Measurements from ENCODE around the gene TBC1D22A.

Gene TBC1D22A

DNA sequence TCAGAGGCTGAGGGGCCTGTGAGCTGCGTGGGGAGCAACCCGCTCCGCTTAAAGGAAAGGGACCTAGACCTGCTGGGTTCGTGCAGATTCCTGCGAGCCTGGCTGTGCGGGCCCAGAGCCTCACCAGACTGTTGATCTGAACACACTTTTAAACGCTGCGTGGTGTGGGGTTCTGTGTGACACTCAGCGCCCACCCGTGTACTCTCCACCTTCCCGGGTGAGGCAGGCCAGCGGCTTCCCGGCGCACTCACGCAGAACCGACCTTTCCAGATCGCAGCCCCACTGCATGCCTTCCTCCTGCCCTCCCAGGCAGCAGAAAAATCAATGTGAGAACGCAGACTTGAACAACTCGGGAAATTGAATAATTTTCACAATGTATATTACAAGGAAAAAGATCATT is 388.6 kb downstream of the TBC1D22A start:
- no peak for TF ChIP-seq JUND (IDR thresholded peaks at IDR 0.05; ENCODE audit: low read depth)
- in situ Hi-C loops (cut with HindIII; ENCODE audit: low pct_unique_long_range_greater_than_20kb, low sequenced_read_pairs), result no loop called here
- DNase-seq (ENCODE audit: low read depth in 1 of 2, low spot score in 1 of 2), result no peak

DNA sequence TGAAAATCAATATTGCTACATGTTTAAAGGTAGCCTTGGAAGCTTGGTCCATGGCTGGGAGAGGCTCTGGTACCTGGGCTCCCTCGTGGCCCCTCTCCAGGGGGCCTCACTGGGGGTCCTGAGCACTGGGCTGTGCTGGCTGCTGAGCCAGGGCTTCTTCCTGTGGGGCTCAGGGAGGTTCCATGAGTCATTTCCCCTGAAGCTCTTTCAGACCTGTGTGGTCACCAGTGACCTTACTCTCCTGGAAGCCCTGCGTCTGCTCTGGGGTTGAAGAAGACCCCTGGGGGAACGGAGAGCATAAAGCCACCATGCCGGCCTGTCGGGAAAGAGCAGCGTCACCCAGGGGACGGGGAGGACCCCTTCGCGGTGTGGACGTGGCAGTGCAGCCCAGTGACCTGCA is 389.0 kb downstream of the TBC1D22A start:
- no peak for DNase-seq (ENCODE audit: low read depth in 1 of 2, low spot score in 1 of 2)
- in situ Hi-C loops (cut with HindIII; ENCODE audit: low pct_unique_long_range_greater_than_20kb, low sequenced_read_pairs), result no loop called here
- TF ChIP-seq JUND (IDR thresholded peaks at IDR 0.05; ENCODE audit: low read depth), result no peak

GRCh38 chr22:47152236-47152635 is 389.8 kb downstream of the TBC1D22A start:
- TF ChIP-seq JUND (IDR thresholded peaks at IDR 0.05; ENCODE audit: low read depth), result no peak
- in situ Hi-C loops (cut with HindIII; ENCODE audit: low pct_unique_long_range_greater_than_20kb, low sequenced_read_pairs), result no loop called here
- no peak for DNase-seq (ENCODE audit: low read depth in 1 of 2, low spot score in 1 of 2)

GRCh38 chr22:47152938-47153337 is 390.5 kb downstream of the TBC1D22A start:
- no peak for DNase-seq (ENCODE audit: low read depth in 1 of 2, low spot score in 1 of 2)
- no peak for TF ChIP-seq JUND (IDR thresholded peaks at IDR 0.05; ENCODE audit: low read depth)
- in situ Hi-C loops (cut with HindIII; ENCODE audit: low pct_unique_long_range_greater_than_20kb, low sequenced_read_pairs), result no loop called here

- DNase-seq (ENCODE audit: low read depth in 1 of 2, low spot score in 1 of 2), result no peak
- in situ Hi-C loops (cut with HindIII; ENCODE audit: low pct_unique_long_range_greater_than_20kb, low sequenced_read_pairs), result no loop called here
Observed at GRCh38 chr22:47153854-47154525, 391.5 kb downstream of the TBC1D22A start.

DNA sequence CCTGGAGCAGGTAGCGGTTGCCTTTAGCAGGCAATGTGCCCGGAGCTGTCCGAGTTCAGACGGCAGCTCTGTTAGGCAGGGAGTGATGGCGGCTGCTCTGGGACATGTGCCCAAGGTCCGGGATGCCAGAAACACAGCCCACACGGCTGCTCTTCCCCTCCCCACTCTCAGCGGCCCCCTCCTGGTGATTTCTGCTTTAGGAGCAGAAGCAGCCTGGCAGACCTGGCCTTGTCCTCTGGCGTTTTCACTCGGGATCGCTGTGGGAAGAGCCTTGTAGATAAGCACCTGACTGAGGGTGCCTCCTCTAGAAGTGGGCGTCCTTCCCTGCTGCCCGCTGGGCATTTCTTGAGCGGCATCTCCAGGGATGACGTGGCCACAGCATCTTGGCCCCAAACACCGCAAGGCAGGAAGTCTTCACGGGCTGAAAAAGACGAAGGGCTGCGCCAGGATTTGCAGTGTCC is 392.2 kb downstream of the TBC1D22A start:
- in situ Hi-C loops (cut with HindIII; ENCODE audit: low pct_unique_long_range_greater_than_20kb, low sequenced_read_pairs), result no loop called here
- no peak for DNase-seq (ENCODE audit: low read depth in 1 of 2, low spot score in 1 of 2)
- TF ChIP-seq JUND (IDR thresholded peaks at IDR 0.05; ENCODE audit: low read depth), result no peak

More at GRCh38 chr22:47153854-47154525, 391.5 kb downstream of the TBC1D22A start:
- no peak for TF ChIP-seq JUND (IDR thresholded peaks at IDR 0.05; ENCODE audit: low read depth)

GRCh38 chr22:47155131-47155885 is 392.9 kb downstream of the TBC1D22A start:
- DNase-seq (ENCODE audit: low read depth in 1 of 2, low spot score in 1 of 2), result no peak
- in situ Hi-C loops (cut with HindIII; ENCODE audit: low pct_unique_long_range_greater_than_20kb, low sequenced_read_pairs), result no loop called here
- TF ChIP-seq JUND (IDR thresholded peaks at IDR 0.05; ENCODE audit: low read depth), result no peak

- in situ Hi-C loops (cut with HindIII; ENCODE audit: low pct_unique_long_range_greater_than_20kb, low sequenced_read_pairs), result no loop called here
- no peak for DNase-seq (ENCODE audit: low read depth in 1 of 2, low spot score in 1 of 2)
- TF ChIP-seq JUND (IDR thresholded peaks at IDR 0.05; ENCODE audit: low read depth), result no peak
Observed at GRCh38 chr22:47155912-47156311, 393.5 kb downstream of the TBC1D22A start.

GRCh38 chr22:47156352-47157092 is 394.1 kb downstream of the TBC1D22A start:
- in situ Hi-C loops (cut with HindIII; ENCODE audit: low pct_unique_long_range_greater_than_20kb, low sequenced_read_pairs), result no loop called here
- no peak for TF ChIP-seq JUND (IDR thresholded peaks at IDR 0.05; ENCODE audit: low read depth)
- no peak for DNase-seq (ENCODE audit: low read depth in 1 of 2, low spot score in 1 of 2)

DNA sequence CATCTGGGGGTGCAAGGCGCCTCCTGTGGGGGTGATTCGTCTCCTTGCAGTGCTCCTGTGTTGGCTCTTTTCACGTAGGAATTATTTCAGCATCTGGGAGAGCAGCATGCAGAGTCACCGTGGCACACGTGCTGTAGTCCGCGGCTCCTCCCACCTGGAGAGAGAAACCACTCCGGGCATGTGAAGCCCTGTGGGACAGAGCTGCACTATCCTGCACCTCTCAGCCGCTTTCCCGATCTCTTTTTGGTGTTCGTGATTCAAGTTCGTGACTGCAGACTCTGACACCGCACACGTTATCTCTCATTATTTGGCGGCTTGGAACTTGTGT is 394.6 kb downstream of the TBC1D22A start:
- TF ChIP-seq JUND (IDR thresholded peaks at IDR 0.05; ENCODE audit: low read depth), result no peak
- in situ Hi-C loops (cut with HindIII; ENCODE audit: low pct_unique_long_range_greater_than_20kb, low sequenced_read_pairs), result no loop called here
- DNase-seq (ENCODE audit: low read depth in 1 of 2, low spot score in 1 of 2), result no peak

DNA sequence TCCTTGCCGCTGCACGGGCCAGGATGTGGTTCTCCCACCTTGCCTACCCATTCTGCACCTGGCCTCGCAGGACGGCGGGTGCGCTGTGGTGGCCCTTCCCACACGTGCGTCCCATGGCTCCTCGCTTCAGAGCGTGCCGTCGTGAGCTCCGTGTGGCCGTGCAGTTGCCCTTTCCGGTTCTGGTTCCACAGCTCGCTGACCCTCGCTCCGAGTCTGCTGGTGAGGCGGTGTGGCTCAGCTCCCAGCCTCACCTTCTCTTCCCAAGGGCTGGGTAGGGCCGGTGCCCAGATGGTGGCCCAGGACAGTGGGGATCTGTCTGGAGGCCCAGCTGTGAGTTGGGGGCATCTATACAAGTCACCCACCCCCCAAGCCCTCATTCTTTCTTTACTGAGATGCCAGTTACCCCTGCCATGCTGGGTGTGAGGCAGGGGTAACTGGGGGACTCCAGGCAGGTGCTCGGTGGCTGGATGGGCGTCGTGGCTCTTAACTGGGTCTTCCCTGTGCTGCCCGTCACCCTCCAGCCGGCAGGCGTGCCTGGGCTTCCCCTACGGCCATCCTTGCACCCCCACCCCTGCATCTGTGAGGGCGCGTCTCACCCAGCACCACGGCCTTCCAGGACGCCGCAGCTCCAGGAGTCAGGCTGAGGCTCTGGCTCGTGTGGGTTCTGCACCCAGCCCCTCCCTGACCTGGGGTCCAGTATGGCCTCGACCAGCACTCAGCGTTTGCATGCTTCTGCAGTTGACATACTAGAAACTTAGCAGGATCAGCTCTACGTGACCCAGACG is 395.2 kb downstream of the TBC1D22A start:
- in situ Hi-C loops (cut with HindIII; ENCODE audit: low pct_unique_long_range_greater_than_20kb, low sequenced_read_pairs), result no loop called here
- no peak for DNase-seq (ENCODE audit: low read depth in 1 of 2, low spot score in 1 of 2)
- TF ChIP-seq JUND (IDR thresholded peaks at IDR 0.05; ENCODE audit: low read depth), result no peak

DNA sequence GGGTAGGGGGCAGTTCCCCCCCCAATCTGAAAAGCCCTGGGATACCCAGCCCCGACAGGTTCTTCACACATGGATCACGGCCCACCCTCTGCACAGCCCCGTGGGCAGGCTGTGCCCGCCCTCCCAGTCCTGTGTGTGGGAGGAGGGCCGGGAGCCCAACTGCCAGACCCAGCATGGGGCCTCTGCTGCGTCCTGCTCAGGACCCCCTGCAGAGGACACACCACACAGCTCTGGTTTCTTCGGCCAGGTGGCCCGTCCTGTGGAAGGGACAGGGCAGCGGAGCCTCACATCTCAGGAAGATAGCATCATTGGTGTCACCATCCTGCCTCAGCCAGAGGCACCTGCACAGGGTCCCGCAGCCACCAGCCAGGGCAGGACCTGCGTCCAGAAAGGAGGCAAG is 396.0 kb downstream of the TBC1D22A start:
- DNase-seq (ENCODE audit: low read depth in 1 of 2, low spot score in 1 of 2), result no peak
- in situ Hi-C loops (cut with HindIII; ENCODE audit: low pct_unique_long_range_greater_than_20kb, low sequenced_read_pairs), result no loop called here
- no peak for TF ChIP-seq JUND (IDR thresholded peaks at IDR 0.05; ENCODE audit: low read depth)

Data from T47D (cell line).